Measurements from ENCODE around the gene SELENOI.

GRCh38 chr2:26428846-26429245 lies 82.9 kb downstream of the SELENOI start:
- TF ChIP-seq POLR2AphosphoS5 (IDR thresholded peaks at IDR 0.05), result no peak
- no peak for TF ChIP-seq CTCF (IDR thresholded peaks at IDR 0.05)
